Measurements from ENCODE around the gene MSGN1. TPM values are rescaled to one million over a fixed set of nuclear protein-coding genes. Genes with fewer than 3 reads are reported as not detected.

The MSGN1 gene
- total and polyA plus RNA-seq, 2 donors (not counting 3 experiments of a cell fraction or from before 2014, with no cell fraction given) = not detected

- no peaks in the 10 kb centered on the region for H3K9me1 ChIP-seq (replicated peaks; ENCODE audit: control insufficient read depth, extremely low read depth, insufficient read depth, low read length)
- H3K27me3 ChIP-seq (ENCODE audit: control insufficient read depth in 2 of 2, insufficient read depth in 2 of 2, low read length in 2 of 2) = peaks cover 5 to 11% of the 10 kb centered on the region in 2 experiments
- ChIA-PET CTCF (no interaction called here), POLR2A (no interaction called here)
- no peak overlapping the region for H3K4me3 ChIP-seq (replicated peaks in 1 of 3; ENCODE audit: insufficient read depth in 1 of 3, low read depth in 1 of 3, low read length in 3 of 3)
- H3K36me3 ChIP-seq (ENCODE audit: control insufficient read depth in 2 of 2, extremely low read depth in 1 of 2, insufficient read depth in 2 of 2, low read length in 2 of 2) = no peaks in the 10 kb centered on the region
- no peaks in the 10 kb centered on the region for H3K79me2 ChIP-seq (ENCODE audit: control insufficient read depth, insufficient read depth, low read length)
- no peak overlapping the region for H3K9ac ChIP-seq (replicated peaks; ENCODE audit: extremely low read depth, insufficient read depth, low read length)
- H3K4me1 ChIP-seq (ENCODE audit: control insufficient read depth, extremely low read depth, insufficient read depth, low read length) = no peaks in the 10 kb centered on the region
- TF ChIP-seq CTCF (IDR thresholded peaks at IDR 0.05; ENCODE audit: extremely low read depth in 1 of 2, insufficient read depth in 1 of 2, low read depth in 1 of 2, low read length in 2 of 2) (no peak), MYC (IDR thresholded peaks at IDR 0.05; ENCODE audit: low read depth, low read length) (no peak), JUN (IDR thresholded peaks at IDR 0.05; ENCODE audit: borderline replicate concordance, insufficient read depth, insufficient read length, low read depth) (no peak), POLR2AphosphoS5 (IDR thresholded peaks at IDR 0.05; ENCODE audit: insufficient read depth, low read depth, low read length) (no peak), POLR2A (IDR thresholded peaks at IDR 0.05; ENCODE audit: low read depth, low read length) (no peak), EZH2 (IDR thresholded peaks at IDR 0.05; ENCODE audit: borderline replicate concordance, low read depth, low read length, severe bottlenecking) (no peak), FOS (IDR thresholded peaks at IDR 0.05; ENCODE audit: borderline replicate concordance, insufficient read depth, low read length) (no peak), GATA2 (IDR thresholded peaks at IDR 0.05; ENCODE audit: insufficient read depth, insufficient read length, low read depth, low read length) (no peak), MAX (IDR thresholded peaks at IDR 0.05; ENCODE audit: insufficient read depth, insufficient read length) (no peak)
- FAIRE-seq (no peak), DNase-seq (ENCODE audit: low read depth, low spot score) (no peak)
- intact Hi-C loops (cut with micrococcal nuclease) (no loop called here), dilution Hi-C loops (cut with MboI; ENCODE audit: extremely low pct_ligation_motif_present, low sequenced_read_pairs) (no loop called here)
- H3K9me3 ChIP-seq (replicated peaks; ENCODE audit: control insufficient read depth, insufficient read depth, low read length) = no peaks in the 10 kb centered on the region
- no peaks in the 10 kb centered on the region for H4K20me1 ChIP-seq (replicated peaks; ENCODE audit: control insufficient read depth, extremely low read depth, insufficient read depth, low read length)
- no peak overlapping the region for H3K27ac ChIP-seq (ENCODE audit: insufficient read depth, low read depth, low read length)
- BruUV-seq (replicated peaks) = no TSS peak
- no peak overlapping the region for H3K4me2 ChIP-seq (ENCODE audit: insufficient read depth, low read length)
- H2AFZ ChIP-seq (ENCODE audit: low read depth, low read length) = no peak overlapping the region
Measured at GRCh38 chr2:17804358-17804757, 11.9 kb upstream of the MSGN1 start.
